GM18520 (cell line): Measurements from ENCODE around the gene FRMPD2.
"Not testable (repeated sequence)": the region's sequence is repeated elsewhere in the genome, so short reads cannot be mapped to it uniquely, and the experiment has no call there.

Experiments used
- ATAC-seq: cut with Tn5 transposase; IDR thresholded peaks from one replicate; pipeline ENCODE4 v1.9.1; 2021; ENCODE audit not compliant: unreplicated experiment

FRMPD2 gene

DNA sequence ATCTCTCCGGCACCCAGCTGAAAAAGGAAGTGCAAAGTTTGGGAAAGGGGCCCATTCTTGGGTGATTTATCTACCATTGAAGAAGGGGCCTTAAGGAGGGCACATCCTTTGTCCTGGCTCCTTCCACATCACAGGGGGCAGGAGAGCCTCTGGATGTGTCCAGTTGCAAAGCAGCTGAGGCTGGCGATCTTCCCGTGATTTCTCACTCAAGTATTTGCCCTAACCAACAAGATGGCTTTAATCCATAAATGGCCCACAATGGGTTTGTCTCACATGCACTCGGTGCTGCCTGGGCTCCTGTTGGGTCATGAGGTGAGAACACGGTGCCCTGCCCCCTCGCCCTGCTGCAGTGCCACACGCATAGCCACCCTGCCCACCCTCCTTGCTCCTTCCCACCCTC, 14.2 kb upstream of the FRMPD2 start:
- no peak for ATAC-seq

DNA sequence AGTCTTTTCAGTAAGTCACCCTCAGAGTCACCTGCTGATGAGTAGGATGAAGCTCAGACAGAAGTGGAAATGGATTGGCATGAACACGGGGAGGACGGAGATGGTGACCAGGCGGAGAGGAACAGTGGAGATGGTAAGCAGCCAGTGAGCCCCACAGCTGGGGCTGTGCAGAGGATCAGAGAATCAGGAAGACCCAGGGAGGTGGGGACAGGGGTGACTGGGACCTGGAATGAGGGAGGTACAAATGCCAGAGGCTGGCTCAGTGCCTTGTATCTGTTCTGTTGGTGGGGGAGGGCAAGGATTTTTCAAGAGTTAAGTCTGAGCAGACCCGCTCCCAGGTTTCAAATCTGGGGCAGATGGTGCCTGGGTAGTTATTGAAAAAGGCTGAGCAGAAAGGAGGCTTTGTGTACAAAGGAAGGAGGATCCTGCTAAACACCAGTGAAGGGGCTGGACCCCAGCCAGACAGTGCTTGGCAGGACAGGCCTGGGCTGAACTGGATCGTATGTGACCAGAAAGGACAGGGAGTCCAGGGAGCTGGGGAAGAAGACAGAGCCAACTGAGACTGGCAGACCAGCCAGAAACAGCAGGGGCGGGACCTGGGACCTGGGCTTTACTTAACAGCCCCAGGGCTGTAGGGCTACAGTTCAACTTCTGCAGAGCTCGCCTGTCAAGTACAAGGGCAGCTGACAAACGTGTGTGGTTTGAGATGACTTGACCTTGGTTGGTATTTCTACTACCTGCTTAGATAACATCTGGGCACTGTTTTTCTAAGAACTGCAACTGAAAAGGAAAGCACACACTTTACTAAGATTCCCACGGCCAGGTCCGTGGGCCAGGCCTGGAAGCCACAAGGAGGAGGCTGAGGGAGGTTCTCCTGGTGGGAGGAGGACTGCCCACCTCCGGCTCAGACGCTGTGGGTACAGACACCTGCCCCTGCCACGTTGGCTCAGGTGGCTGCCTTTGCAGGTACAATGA, 13.2 kb upstream of the FRMPD2 start:
- ATAC-seq: peak; percentile 52

DNA sequence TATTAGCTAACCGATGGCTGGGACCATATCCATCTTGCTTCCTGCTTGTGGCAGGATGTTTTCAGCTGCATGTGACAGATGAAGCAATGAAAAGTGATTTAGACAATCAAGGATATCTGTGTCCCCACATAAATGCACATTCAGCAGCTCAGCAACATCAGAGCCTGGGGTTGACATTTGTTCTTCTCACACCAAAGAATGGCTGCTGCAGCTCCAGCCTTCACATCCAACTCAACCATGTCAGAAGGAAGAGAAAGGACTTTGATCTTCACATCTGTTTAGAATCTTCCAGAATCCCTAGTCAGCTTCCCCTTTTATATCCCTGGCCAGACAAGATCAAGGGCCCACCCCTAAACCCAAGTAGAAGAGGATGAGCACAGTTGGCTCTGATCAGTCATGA, 11.9 kb upstream of the FRMPD2 start:
- ATAC-seq: no peak

DNA sequence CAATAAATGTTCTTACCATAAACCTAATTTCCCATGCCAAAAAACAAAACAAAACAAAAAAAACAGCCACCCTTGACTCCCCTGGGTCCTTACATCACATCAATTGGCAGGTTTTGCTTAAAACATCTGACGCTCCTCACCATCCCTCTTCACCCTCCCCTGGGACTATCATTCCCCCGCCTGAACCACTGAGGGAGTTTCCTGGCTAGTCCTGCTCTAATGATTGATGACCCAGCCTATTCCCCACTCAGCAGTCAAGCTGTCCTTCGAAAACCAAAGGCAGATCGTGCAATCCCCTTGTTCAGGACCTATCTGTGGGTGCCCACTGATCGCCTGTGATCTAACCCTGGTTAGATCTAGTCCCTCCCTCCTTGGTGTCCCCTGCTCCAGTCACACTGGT, 11.2 kb upstream of the FRMPD2 start:
- no peak for ATAC-seq

DNA sequence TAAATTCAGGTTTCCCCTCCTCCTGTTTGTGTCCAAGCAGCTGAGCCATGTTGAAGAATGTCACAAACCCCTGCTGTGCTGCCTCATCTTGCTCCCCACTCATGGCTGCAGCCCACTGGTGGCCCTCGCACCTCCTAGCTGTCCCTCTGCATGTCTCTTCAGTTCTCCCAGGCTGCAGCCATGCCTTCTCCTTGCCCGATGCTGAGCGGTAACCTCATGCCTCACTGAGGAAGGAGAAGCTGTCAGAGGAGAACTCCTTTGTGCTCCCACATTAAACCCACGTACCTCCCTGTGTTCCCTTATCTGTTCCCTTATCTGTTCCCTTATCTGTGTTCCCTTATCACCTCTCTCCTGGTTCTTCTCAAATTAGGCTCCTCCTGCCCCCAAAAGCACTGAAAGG, 10.3 kb upstream of the FRMPD2 start:
- ATAC-seq: no peak

DNA sequence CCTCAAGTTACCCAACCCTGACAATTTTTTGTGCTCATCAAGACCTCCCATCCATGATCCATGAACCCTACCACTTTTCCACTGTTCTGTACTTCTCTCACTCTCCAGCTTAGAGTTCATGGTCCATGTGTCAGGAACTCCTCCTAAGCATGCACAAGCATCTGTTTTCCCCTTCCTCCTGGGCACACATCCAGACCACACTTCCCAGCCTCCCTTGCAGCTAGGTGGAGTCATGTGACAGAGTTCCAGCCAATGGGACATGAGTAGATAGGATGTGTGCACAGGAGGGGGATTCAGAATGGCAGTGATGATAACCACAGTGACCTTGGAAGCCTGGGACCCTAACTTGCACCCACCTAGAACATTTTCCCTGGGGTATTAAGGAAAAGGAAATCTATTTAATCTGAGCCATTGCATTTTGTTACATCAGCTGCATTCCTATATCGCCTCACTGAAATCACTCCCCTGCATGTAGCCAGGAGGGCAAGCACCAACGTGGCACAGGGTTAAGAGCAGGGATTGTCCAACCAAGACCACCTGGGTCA, 9.6 kb upstream of the FRMPD2 start:
- no peak for ATAC-seq

DNA sequence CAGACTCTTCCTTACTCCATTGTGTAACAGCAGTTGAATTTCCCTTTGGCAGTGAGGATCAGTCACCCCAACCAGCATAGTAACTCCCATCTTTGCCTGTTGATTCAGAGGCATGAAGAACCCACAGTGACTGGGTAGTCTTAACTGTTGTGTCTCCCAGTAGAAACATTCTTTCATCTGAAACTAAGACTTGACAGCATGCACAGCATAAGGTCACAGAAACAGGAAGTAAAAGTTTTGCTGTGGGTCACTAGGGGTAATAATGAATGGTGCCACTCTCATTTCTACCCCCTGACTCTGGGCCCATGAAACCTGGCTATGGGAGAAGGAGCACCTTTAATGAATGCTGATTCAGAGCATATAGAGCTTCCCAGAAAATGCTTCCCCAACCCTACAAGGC, 8.3 kb upstream of the FRMPD2 start:
- ATAC-seq: peak; percentile 51

DNA sequence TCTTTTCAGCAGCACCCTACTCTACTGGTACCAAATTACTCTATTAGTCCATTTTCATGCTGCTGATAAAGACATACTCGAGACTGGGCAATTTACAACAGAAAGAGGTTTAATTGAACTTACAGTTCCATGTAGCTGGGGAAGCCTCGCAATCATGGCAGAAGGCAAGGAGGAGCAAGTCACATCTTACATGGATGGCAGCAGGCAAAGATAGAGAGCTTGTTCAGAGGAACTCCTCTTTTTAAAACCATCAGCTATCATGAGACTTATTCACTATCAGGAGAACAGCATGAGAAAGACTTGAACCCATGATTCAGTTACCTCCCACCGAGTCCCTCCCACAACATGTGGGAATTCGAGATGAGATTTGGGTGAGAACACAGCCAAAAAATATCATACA, 7.2 kb upstream of the FRMPD2 start:
- not testable (repeated sequence) for ATAC-seq

DNA sequence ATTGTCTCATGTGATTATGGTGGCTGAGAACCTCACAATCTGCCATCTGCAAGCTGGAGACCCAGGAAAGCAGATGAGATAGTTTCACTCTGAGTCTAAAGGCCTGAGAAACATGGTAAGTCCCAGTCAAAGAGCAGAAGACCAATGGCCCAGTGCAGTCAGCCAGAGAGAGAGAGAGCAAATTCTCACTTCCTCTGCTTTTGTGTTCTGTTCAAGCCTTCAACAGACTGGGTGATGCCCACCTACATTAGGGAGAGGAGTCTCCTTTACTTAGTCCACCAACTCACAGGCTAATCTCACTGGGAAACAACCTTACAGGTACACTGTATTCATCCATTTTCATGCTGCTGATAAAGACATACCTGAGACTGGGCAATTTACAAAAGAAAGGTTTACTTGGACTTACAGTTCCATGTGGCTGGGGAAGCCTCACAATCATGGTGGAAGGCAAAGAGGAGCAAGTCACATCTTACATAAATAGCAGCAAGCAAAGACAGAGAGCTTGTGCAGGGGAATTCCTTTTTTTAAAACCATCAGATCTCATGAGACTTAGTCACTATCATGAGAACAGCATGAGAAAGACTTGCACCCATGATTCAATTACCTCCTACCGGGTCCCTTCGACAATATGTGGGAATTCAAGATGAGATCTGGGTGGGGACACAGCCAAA, 4.7 kb upstream of the FRMPD2 start:
- peak; percentile 81 for ATAC-seq

DNA sequence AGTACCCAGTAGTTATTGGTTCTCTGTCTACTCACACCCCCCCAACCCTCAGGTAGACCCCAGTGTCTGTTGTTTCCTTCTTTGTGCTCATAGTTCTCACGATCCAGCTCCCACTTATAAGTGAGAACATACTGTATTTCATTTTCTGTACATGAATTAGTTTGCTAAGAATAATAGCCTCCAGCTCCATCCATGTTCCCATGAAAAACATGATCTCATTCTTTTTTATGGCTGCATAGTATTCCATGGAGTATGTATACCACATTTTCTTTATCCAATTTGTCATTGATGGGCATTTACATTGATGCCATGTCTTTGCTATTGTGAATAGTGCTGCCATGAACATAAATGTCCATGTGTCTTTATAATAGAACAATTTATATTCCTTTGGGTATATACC, 2.6 kb upstream of the FRMPD2 start:
- ATAC-seq: no peak

DNA sequence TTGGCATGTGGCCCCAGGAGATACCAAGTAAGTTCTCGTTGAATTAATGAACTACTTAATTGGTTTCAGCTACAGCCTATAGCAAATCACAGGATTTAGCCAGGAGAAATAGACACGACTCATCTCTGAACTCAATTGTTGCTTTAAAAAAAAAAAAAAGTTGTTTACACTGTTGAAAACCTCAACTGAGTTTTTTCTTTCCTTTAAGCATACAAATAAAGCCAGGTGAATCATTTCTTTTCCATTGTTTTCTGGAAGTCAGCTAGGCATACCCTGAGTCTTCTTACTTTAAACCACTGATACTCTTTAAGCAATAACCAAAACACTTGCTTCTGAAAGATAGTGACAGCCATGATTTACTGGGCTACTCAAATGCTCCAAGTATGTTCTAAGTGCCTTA, 755 bp downstream of the FRMPD2 start:
- no peak for ATAC-seq

DNA sequence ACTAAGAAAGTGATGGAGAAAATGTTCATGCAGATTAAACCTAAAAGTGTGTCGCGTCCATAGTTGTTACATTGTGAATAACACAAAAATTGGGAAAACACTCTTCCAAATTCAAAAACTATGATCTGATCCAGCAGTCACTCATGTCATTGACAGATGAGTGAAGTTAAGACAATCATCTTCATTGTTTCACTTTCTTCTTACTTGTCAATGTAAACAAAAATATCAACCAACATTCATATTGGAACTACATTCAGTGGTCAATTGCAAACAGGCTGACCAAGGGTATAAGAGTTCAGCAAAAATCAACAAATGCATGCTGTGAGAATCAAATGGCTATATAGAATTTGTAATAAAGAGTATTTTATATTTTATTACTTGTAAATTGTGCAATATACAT, 1.8 kb downstream of the FRMPD2 start:
- no peak for ATAC-seq

DNA sequence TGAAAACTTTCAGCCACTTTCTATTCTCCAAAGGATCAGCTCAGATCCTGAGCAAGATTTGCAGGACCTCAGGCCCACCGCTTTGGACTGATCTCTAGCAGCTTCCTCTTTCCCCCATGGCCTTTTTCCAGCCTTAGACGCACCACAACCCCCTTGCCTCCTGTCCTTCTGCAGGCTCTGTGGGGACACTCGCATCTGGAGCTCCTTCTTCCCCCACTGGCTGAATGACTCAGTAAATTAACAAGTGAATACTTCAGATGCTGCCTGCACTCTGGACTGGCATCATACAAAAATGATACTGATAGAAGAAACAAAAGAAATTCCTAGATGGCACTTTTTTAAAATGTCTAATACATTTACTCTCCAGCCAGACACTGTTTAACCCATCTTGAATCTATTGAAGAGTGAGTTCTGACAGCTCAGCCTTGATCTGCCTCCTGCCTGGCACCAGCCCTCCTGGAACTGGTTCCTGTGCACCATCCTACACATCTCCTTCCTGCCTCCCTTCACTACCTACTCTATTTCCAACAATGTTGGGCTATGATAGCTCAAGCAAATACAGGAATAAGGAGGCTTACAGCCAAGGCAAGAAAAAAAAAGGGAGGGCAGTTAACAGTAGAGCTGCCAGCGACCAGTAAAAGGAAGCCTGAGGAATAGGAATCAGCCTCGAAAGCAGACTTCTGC, 3.3 kb downstream of the FRMPD2 start:
- no peak for ATAC-seq

DNA sequence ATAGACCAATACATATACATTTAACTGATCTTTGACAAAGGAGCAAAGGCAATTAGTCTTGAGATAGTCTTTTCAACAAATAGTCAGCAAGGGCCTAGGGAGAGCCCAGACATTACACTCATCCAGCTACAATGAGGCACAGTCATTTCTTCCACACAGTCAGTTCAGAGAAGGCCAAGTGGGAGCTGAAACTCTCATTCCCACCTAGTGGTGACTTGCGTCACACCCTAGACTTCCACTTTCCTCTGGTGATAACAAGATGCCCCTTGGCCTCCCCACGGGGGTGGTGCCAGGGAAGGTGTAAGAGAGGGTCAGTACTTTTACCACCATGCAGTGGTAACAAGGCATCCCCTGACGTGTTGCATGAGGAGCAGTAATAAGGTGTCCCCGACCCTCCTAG, 8.0 kb downstream of the FRMPD2 start:
- ATAC-seq: no peak

DNA sequence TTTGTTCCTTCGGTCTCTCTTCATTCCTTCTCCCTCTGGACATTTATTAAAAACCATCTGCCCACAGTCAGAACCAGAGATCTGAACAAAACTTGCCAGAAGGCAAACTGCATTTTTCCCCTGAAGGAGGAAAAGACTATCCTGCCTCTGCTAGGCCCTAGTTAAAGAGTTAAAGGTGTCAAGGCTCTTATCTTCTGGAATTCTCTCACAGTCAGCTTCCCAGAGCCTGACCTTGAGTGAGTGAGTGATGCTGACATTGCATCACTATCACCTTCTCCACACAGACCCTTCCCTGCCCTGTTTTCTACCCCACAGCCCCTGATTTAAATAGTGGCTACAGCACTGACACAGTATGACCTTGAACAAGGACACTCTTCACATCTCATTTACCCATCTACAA, 16.4 kb downstream of the FRMPD2 start:
- no peak for ATAC-seq

DNA sequence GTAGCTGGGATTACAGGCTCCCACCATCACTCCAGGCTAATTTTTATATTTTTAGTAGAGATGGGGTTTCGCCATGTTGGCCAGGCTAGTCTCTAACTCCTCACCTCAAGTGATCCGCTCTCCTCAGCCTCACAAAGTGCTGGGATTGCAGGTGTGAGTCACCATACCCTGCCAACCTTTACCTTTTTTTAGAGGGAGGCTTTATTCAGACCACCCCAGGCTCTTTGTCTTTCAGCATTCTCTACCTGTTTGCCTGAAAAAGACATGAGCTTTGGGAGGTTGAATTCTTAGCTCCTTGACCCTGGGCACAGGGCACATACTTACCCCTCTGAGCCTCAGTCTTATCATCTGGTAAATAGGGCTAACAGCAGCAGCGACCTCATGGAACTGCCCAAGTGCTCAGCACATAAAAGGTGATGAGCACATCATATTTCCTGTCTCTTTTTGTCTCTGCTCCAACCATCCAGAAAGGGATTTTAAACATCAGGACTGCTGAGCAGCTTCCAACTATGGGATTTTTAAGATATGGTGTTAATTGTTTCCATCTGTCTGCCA, 17.0 kb downstream of the FRMPD2 start:
- no peak for ATAC-seq

DNA sequence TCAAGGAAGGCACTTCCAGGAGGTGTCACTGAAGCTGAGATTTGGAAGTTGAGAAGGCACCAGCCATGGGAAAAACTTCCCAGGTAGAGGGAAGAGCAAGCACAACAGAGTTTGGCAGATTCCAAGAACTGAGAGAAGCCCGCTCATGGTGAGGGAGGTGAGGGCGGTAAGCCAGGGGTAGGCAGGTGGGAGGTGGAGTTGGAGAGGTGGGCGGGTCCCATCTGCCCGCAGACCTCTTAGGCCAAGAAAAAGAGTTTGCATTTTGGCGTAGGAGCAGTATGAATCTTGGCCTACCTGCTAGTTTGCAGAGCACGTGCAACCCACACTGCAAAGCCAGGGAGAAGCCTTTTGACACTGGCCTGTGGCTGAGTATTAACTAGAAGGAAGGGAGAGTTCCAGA, 18.8 kb downstream of the FRMPD2 start:
- no peak for ATAC-seq

DNA sequence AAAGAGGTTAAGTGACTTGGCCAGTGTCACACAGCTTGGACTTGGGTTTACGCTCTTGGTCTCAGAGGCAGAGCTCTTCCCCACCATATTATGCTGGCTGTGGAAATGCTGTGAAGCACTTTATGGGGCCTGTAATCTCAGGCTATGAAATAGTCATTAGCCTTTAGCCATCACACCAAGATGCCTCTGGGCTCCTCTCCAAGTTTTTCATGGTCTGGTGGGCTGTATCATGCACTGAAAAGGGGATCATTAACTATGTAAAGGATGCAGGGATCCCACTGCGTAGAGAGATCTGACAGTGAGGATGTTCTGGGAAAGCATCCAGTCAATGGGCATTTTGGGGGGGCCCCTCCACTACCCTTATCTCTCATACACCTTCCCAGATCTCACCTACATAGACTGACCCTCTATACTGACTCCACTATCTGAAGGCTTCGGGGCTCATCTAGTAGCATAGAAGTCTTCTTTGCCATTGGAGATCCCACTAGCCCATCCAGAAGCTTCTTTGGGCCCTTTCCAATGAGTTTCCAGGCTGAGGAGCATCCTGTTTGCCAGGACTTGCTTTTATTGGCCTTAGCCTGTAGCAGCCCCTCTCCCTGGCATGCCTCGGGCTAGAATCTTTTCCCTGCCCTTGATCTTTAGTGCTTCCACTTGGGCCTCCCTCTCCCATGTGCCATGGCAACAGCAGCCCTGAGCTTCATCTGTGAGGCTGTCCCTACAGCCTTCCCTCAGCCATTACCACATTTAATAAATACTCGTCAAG, 19.6 kb downstream of the FRMPD2 start:
- no peak for ATAC-seq

DNA sequence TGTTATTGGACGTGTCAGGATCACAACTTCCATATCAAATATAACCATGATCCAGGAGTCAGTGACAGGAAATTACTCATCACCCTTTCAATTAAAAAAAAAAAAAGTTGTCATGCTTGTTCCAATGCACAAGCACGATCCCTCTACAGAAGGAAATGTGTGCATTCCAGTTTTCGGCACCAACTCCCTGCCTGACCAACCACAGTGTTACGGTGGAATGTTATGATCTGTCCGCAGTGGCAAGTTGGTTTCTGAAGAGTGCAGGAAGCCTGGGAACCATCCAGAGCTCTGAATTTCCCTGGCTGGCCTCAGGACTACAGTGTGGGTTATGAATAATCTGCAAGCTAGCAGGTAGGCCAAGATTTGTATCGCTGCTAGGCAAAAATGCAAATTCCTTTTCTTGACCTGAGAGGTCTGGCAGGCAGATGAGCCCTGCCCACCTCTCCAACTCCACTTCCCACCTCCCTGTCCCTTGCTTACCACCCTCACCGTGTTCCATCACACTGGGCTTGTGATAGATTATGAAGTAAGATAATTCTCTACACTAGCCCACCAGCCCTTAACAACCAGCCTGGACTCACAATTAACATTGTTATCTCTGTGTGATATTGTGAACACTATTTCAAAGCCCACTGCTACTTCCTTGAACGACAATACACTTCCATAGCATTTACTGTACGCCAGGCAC, 20.4 kb downstream of the FRMPD2 start:
- no peak for ATAC-seq

DNA sequence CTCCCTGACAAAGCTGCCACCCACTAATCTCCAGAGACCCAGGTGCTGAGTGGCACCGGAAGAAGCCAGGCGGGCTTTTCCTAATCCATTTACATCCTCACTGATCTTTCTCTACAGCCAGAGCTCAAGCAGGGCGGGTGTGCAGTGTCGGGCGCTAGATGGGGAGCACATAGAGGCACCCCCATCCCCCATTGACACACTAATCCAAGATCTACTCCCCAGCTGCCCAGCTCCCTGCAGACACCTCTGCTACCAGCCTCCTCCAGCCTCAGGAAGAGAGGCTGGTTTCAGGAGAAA, 22.2 kb downstream of the FRMPD2 start:
- no peak for ATAC-seq
